Upper lobe of left lung (tissue), 6 donors: ENCODE data around the gene FOXP1. TPM values are rescaled to one million over a fixed set of nuclear protein-coding genes. Genes with fewer than 3 reads are reported as not detected.

Experiments
- ATAC-seq, 2 donors: fragments of 200-7000 bp; cut with Tn5 transposase; one replicate each; pipeline ENCODE4 v1.9.1; 2022; ENCODE audit warnings: mild to moderate bottlenecking in 2 of 2, moderate library complexity in 2 of 2; ENCODE audit not compliant: low FRiP score in 2 of 2
- DNase-seq, 2 donors: peaks; one replicate each; pipeline ENCODE4 v3.0.0-alpha.2; 2019 to 2020
- H3K27ac ChIP-seq, 4 donors: fragments of 200-600 bp; sonication (generic); one replicate each; pipeline ENCODE4 v1.5.1; 2016 to 2019
- H3K27me3 ChIP-seq, 4 donors: fragments of 200-600 bp; sonication (generic); one replicate each; pipeline ENCODE4 v1.5.1; 2017 to 2019
- H3K36me3 ChIP-seq, 4 donors: fragments of 200-600 bp; sonication (generic); one replicate each; pipeline ENCODE4 v1.5.1; 2016 to 2019
- H3K4me1 ChIP-seq, 4 donors: fragments of 200-600 bp; sonication (generic); one replicate each; pipeline ENCODE4 v1.5.1; 2018 to 2019
- H3K4me3 ChIP-seq, 4 donors: fragments of 200-600 bp; sonication (generic); one replicate each; pipeline ENCODE4 v1.5.1; 2017 to 2019; ENCODE audit warnings: mild to moderate bottlenecking in 2 of 4, moderate library complexity in 1 of 4
- H3K9me3 ChIP-seq, 4 donors: fragments of 200-600 bp; sonication (generic); one replicate each; pipeline ENCODE4 v1.5.1; 2018 to 2019
- CTCF ChIP-seq, 6 experiments: fragments of 450-650 bp in 4 of 6; fragments of 200-600 bp in 2 of 6; sonication (generic) in 2 of 6; IDR thresholded peaks; one replicate each; pipeline ENCODE4 v1.5.1; 2016 to 2019; ENCODE audit warnings: antibody characterized with exemption in 6 of 6
- EP300 ChIP-seq, 4 donors: sonication (generic); formaldehyde crosslinking; IDR thresholded peaks; one replicate each; pipeline ENCODE4 v1.5.1; 2017; ENCODE audit warnings: antibody characterized with exemption in 4 of 4, control low read depth in 2 of 4
- POLR2A ChIP-seq, 4 donors: fragments of 450-650 bp; IDR thresholded peaks; one replicate each; pipeline ENCODE4 v1.5.1; 2016 to 2017; ENCODE audit warnings: antibody characterized with exemption in 4 of 4, mild to moderate bottlenecking in 2 of 4
- POLR2AphosphoS5 ChIP-seq, 2 donors: sonication (generic); formaldehyde crosslinking; IDR thresholded peaks; one replicate each; pipeline ENCODE4 v1.5.1; 2017; ENCODE audit warnings: antibody characterized with exemption in 2 of 2
- WGBS, 2 donors: methylation state at CpG; one replicate each; pipeline ENCODE4 v1.1.5; 2017 to 2018; 5-methylcytosine and 5-hydroxymethylcytosine counted together
- total RNA-seq, 6 donors: library from RNA; depleted of rRNA in 4 of 6; stranded (reverse); fragments of >200 nt in 4 of 6; gene quantifications; one replicate each; pipeline versions ENCODE4 v1.1.0 to v1.2.1, GENCODE V29; 2016 to 2021
- donor health status: DM: no; HTN: no; CAD: no; lungs with moderate emphysema.
- donor health status: DM: no; HTN: yes; CAD: no; lungs with severe emphysema.

Gene FOXP1
- total RNA-seq, 6 donors from 2014 or later: 103 to 248 (median 134) TPM

DNA sequence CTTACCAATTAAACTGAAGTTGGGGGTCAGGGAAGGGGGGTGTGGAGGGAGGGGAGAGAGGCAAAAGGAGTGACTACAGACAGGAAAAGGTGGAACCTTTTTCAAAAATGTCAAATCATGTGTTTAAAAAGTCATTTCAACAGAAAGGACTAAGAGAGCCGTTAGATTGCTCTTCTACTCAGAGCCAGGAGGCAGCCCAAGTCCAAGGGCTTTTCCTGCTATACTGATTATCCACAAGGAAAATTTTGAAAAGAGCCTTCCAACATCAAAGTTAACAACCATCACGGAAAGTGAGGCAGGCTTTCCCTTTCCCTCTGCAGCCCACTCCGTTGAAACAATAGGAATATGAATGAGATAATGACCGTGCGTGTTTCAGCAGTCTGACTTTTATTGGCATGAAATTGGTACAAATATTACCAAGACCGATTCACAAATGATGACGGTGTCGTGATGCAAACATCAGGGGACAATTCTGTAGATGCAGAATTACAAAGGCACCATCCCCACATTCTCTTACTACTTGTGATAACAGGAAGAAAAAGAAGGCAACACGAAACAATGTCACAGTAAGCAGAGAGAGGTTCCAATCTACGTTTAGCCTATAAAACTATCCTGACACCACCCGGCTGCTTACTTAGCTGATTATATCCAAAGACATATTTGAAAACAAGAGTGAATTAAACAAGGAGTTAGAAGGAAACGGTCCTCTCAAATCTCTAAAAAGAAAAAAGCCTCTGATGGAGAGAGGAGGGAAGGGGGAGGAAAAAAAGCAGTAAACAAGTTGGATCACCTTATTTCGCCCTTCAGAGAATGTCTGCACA, 453.7 kb downstream of the FOXP1 start:
- H3K4me1 ChIP-seq: peaks cover 35 to 72% (median 45%) of the 10 kb centered on the region in 4 donors
- no peaks in the 10 kb centered on the region for H3K36me3 ChIP-seq
- peak in 1 of 2 donors; percentile 56 for ATAC-seq
- H3K4me3 ChIP-seq: peak overlapping the region; percentile 44 to 53 (median 52)
- no peaks in the 10 kb centered on the region for H3K27me3 ChIP-seq
- no peaks in the 10 kb centered on the region for H3K9me3 ChIP-seq
- no peak for TF ChIP-seq POLR2AphosphoS5 (IDR thresholded peaks at IDR 0.05)
- TF ChIP-seq EP300 (IDR thresholded peaks at IDR 0.05): no peak
- TF ChIP-seq POLR2A (IDR thresholded peaks at IDR 0.05): peak in 1 of 4 donors; percentile 15
- TF ChIP-seq CTCF (IDR thresholded peaks at IDR 0.05): no peak
- no peak for DNase-seq
- peak overlapping the region; percentile 82 to 92 (median 86) for H3K27ac ChIP-seq
- WGBS, 2 donors: 0% methylated on average over 13 of the region's 13 CpGs

GRCh38 chr3:71128961-71129360, 454.6 kb downstream of the FOXP1 start:
- WGBS, 2 donors: 6 to 9% methylated on average over 6 of the region's 6 CpGs
- H3K4me3 ChIP-seq: peak overlapping the region; percentile 44 to 53 (median 52)
- no peaks in the 10 kb centered on the region for H3K36me3 ChIP-seq
- peaks cover 32 to 64% (median 39%) of the 10 kb centered on the region in 4 donors for H3K4me1 ChIP-seq
- H3K27me3 ChIP-seq: no peaks in the 10 kb centered on the region
- peak overlapping the region; percentile 82 to 92 (median 86) for H3K27ac ChIP-seq
- TF ChIP-seq EP300 (IDR thresholded peaks at IDR 0.05): no peak
- no peak for TF ChIP-seq POLR2AphosphoS5 (IDR thresholded peaks at IDR 0.05)
- no peak for TF ChIP-seq POLR2A (IDR thresholded peaks at IDR 0.05)
- TF ChIP-seq CTCF (IDR thresholded peaks at IDR 0.05): no peak
- no peaks in the 10 kb centered on the region for H3K9me3 ChIP-seq
- ATAC-seq: no peak
- DNase-seq: no peak

DNA sequence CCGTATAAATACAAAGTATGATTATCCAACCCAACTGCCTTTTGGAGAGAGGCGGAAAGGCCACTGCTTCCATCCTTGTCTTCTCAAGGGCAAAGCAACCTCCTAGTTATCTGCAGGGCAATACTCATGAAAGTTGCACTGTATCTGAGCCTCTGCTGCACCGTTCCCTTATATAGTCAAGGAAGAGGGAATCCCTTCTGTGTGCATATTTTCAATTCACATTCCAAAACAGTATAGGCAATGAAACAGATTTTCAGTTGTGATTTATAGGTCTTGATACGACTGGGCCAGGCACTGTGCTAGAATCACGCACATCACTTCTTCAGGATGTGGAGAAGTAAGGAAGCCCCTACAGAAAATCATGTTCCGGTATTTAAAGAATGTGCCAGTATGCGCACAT, 455.7 kb downstream of the FOXP1 start:
- H3K4me1 ChIP-seq: peaks cover 26 to 53% (median 36%) of the 10 kb centered on the region in 4 donors
- no peaks in the 10 kb centered on the region for H3K36me3 ChIP-seq
- 44 to 60% methylated on average over 7 of the region's 7 CpGs for WGBS, 2 donors
- peak overlapping the region in 3 of 4 donors; percentile 44 to 53 (median 53) for H3K4me3 ChIP-seq
- DNase-seq: no peak
- ATAC-seq: no peak
- no peaks in the 10 kb centered on the region for H3K9me3 ChIP-seq
- TF ChIP-seq POLR2A (IDR thresholded peaks at IDR 0.05): no peak
- H3K27ac ChIP-seq: peak overlapping the region; percentile 82 to 92 (median 86)
- no peaks in the 10 kb centered on the region for H3K27me3 ChIP-seq

DNA sequence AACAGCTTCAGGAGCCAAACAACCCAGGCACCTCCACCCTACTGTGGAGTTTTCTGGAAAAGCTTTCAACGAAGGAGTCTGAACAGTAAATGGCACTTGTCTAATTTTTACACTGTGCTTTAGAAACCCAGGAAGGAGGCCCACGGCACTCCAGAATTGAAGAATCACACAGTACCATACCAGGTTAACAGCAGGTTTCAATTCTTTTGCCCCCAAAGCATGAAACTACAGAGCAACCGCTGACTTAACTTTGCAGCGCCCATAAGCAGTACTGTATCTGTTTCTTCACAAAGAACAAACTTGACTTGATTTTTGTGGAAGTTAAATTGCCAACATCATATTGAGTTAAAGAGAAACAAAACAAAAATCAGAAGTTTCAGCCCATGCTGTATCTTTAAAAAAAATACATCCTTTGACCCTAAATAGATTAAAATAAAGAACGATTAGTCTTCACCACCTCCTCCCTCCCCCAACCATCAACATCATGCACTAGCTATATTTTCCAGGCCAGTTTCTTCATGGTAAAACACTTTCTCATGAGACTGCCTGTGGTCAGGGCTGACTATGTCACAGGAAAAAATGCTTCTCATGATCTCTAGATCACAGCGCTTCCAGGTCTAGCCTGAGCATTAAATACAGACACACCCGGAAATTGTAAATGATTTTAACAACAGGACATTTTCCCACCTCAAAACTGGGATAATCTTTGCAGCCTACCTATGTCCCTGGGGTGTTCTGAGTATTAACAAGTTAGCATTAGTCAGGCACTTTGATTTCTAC, 456.3 kb downstream of the FOXP1 start:
- Histone ChIP-seq H3K4me3 (peak overlapping the region in 3 of 4 donors; percentile 44 to 53 (median 53)), H3K4me1 (peaks cover 26 to 48% (median 34%) of the 10 kb centered on the region in 4 donors), H3K36me3 (no peaks in the 10 kb centered on the region), H3K27me3 (no peaks in the 10 kb centered on the region), H3K9me3 (no peaks in the 10 kb centered on the region), H3K27ac (peak overlapping the region; percentile 29 to 92 (median 86))
- DNase-seq (no peak), ATAC-seq (peak in 1 of 2 donors; percentile 55)
- WGBS, 2 donors: 47 to 49% methylated on average over 7 of the region's 7 CpGs
- no peak for TF ChIP-seq POLR2AphosphoS5 (IDR thresholded peaks at IDR 0.05)
- no peak for TF ChIP-seq CTCF (IDR thresholded peaks at IDR 0.05)
- TF ChIP-seq EP300 (IDR thresholded peaks at IDR 0.05): no peak
- no peak for TF ChIP-seq POLR2A (IDR thresholded peaks at IDR 0.05)

DNA sequence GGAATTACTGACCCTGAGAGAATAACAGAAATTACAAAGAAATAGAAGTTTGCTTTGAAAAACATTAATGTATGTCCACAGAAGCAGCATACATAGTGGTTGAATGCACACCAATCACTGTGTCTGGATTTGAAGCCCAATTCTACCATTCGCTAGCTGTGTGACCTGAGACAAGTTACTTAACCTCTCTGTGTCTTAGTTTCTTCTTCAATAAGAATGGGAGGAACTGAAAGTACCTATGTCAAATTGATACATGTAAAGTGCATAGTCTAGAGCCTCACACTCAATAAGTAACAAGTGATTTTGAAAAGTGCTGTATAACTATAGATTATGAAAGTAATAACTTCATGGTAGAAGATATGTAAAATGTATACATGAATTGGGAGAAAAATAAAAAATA, 457.8 kb downstream of the FOXP1 start:
- peaks cover 18 to 34% (median 24%) of the 10 kb centered on the region in 4 donors for H3K4me1 ChIP-seq
- no peak overlapping the region for H3K4me3 ChIP-seq

More for the DNA sequence above, 457.8 kb downstream of the FOXP1 start:
- no peak for DNase-seq
- Histone ChIP-seq H3K27ac (no peak overlapping the region), H3K9me3 (no peaks in the 10 kb centered on the region), H3K27me3 (no peaks in the 10 kb centered on the region), H3K36me3 (no peaks in the 10 kb centered on the region)
- 93 to 100% methylated on average over 1 of the region's 1 CpG for WGBS, 2 donors
- no peak for TF ChIP-seq POLR2AphosphoS5 (IDR thresholded peaks at IDR 0.05)
- TF ChIP-seq CTCF (IDR thresholded peaks at IDR 0.05): no peak
- TF ChIP-seq POLR2A (IDR thresholded peaks at IDR 0.05): no peak
- ATAC-seq: no peak
